B cell (primary cell): ENCODE results near the gene ZNF273. TPM values are rescaled to one million over a fixed set of nuclear protein-coding genes. Genes with fewer than 3 reads are reported as not detected.

ENCODE experiments used
- ATAC-seq: fragments of 200-7000 bp; cut with Tn5 transposase; one replicate; pipeline ENCODE4 v1.10.0; 2021; ENCODE audit warnings: low read depth, mild to moderate bottlenecking, moderate number of reproducible peaks, moderate library complexity
- CTCF ChIA-PET: fragments of 350-600 bp; sonication (Branson Sonifier 250); formaldehyde crosslinking; loops from one replicate; lab custom pipeline; 2021; ENCODE audit warnings: antibody characterized with exemption, inconsistent platforms; lab: Charles Lee
- POLR2A ChIA-PET: fragments of 350-600 bp; sonication (Branson Sonifier 250); formaldehyde crosslinking; loops from one replicate; lab custom pipeline; 2021; ENCODE audit warnings: antibody characterized with exemption; lab: Charles Lee
- DNase-seq: peaks from one replicate; pipeline ENCODE4 v3.0.0; 2013
- H2AFZ ChIP-seq: 2 replicates; pipeline ENCODE4 v1.6.1; 2012; ENCODE audit warnings: mild to moderate bottlenecking, low read depth, low read length; ENCODE audit not compliant: insufficient read depth, poor library complexity, severe bottlenecking
- H3K27ac ChIP-seq, 2 donors: 1 replicate in 1 of 2; 2 replicates in 1 of 2; pipeline ENCODE4 v1.5.1; 2012 to 2013; ENCODE audit warnings: low read length in 2 of 2, mild to moderate bottlenecking in 2 of 2, moderate library complexity in 1 of 2
- H3K27me3 ChIP-seq, 4 experiments: fragments of 200-600 bp in 1 of 4; sonication (generic) in 1 of 4; replicated peaks in 1 of 4; 1 replicate in 2 of 4; 2 replicates in 2 of 4; pipeline versions ENCODE4 v1.6.1 to v1.7.0; 2013 to 2016; ENCODE audit warnings: low read length in 3 of 4, mild to moderate bottlenecking in 2 of 4, mixed read lengths in 1 of 4, moderate library complexity in 1 of 4; ENCODE audit not compliant: insufficient read depth in 4 of 4, control insufficient read depth in 3 of 4; ENCODE audit errors: control extremely low read depth in 1 of 4
- H3K36me3 ChIP-seq, 2 experiments: replicated peaks in 1 of 2; 1 replicate in 1 of 2; 2 replicates in 1 of 2; pipeline versions ENCODE4 v1.6.1 to v1.7.1; 2013; ENCODE audit warnings: low read length in 1 of 2; ENCODE audit not compliant: insufficient read depth in 2 of 2, control insufficient read depth in 1 of 2; ENCODE audit errors: control extremely low read depth in 1 of 2, extremely low read depth in 1 of 2
- H3K4me1 ChIP-seq, 2 donors: fragments of 200-600 bp in 1 of 2; sonication (generic) in 1 of 2; 1 replicate in 1 of 2; 2 replicates in 1 of 2; pipeline versions ENCODE4 v1.5.1 to v1.6.1; 2013 to 2017; ENCODE audit warnings: low read length in 2 of 2; ENCODE audit not compliant: control insufficient read depth in 2 of 2, insufficient read depth in 2 of 2
- H3K4me2 ChIP-seq: replicated peaks from 2 replicates; pipeline ENCODE3; 2012; ENCODE audit warnings: mild to moderate bottlenecking, low read depth, low read length; ENCODE audit not compliant: poor library complexity, severe bottlenecking
- H3K4me3 ChIP-seq, 5 experiments: fragments of 200-600 bp in 1 of 5; sonication (generic) in 1 of 5; 1 replicate in 3 of 5; 2 replicates in 2 of 5; pipeline versions ENCODE4 v1.5.1 to v1.7.0; 2011 to 2016; ENCODE audit warnings: low read length in 4 of 5, mild to moderate bottlenecking in 4 of 5, low read depth in 2 of 5, control low read depth in 1 of 5, moderate library complexity in 1 of 5; ENCODE audit not compliant: insufficient read depth in 1 of 5; ENCODE audit errors: control extremely low read depth in 1 of 5, extremely low read depth in 1 of 5
- H3K79me2 ChIP-seq: fragments of 200-600 bp; sonication (generic); one replicate; pipeline ENCODE4 v1.6.0; 2016; ENCODE audit warnings: low read length; ENCODE audit not compliant: control insufficient read depth, insufficient read depth
- H3K9ac ChIP-seq: fragments of 200-600 bp; sonication (generic); 2 replicates; pipeline ENCODE4 v1.6.1; 2017; ENCODE audit warnings: mild to moderate bottlenecking, low read length, moderate library complexity
- H3K9me3 ChIP-seq, 3 donors: one replicate each; pipeline versions ENCODE4 v1.6.1 to v1.7.1; 2013; ENCODE audit warnings: low read length in 2 of 3; ENCODE audit not compliant: control insufficient read depth in 2 of 3, insufficient read depth in 1 of 3; ENCODE audit errors: control extremely low read depth in 1 of 3
- H4K20me1 ChIP-seq: 2 replicates; pipeline ENCODE4 v1.6.0; 2012; ENCODE audit warnings: mild to moderate bottlenecking, low read length; ENCODE audit not compliant: insufficient read depth, control insufficient read depth, poor library complexity, severe bottlenecking
- H3K27ac Mint-ChIP-seq: one replicate; pipeline ENCODE4 v1.8.0; 2021; ENCODE audit warnings: mixed read lengths
- H3K27me3 Mint-ChIP-seq: one replicate; pipeline ENCODE4 v1.8.0; 2021; ENCODE audit warnings: mixed read lengths
- H3K4me1 Mint-ChIP-seq: one replicate; pipeline ENCODE4 v1.8.0; 2021; ENCODE audit warnings: mixed read lengths
- H3K4me3 Mint-ChIP-seq: one replicate; pipeline ENCODE4 v1.8.0; 2021; ENCODE audit warnings: mixed read lengths
- H3K9me3 Mint-ChIP-seq: one replicate; pipeline ENCODE4 v1.8.0; 2022; ENCODE audit warnings: mixed read lengths; ENCODE audit not compliant: insufficient read depth
- EZH2 ChIP-seq: IDR thresholded peaks from 2 replicates; pipeline ENCODE4 v1.6.1; 2012; ENCODE audit warnings: borderline replicate concordance, low read depth, mild to moderate bottlenecking, moderate library complexity, low read length; ENCODE audit not compliant: insufficient read depth, poor library complexity, severe bottlenecking
- WGBS: methylation state at CpG from one replicate; pipeline ENCODE4 v1.1.5; 2013; ENCODE audit warnings: missing lambda C conversion rate; ENCODE audit not compliant: insufficient coverage; 5-methylcytosine and 5-hydroxymethylcytosine counted together
- intact Hi-C: fragments of 100-400 bp; cut with micrococcal nuclease; formaldehyde crosslinking; loops from one replicate; pipeline ENCODE4 v1.10.0; 2022
- polyA plus RNA-seq: library from polyadenylated mRNA; depleted of rRNA; stranded (reverse); fragments of >200 nt; gene quantifications from 2 replicates; pipeline ENCODE4 v1.2.3, GENCODE V29; 2012
- total RNA-seq, 2 donors: library from RNA; stranded (reverse); fragments of 120-200 nt in 1 of 2; gene quantifications; 1 replicate in 1 of 2; 2 replicates in 1 of 2; pipeline versions ENCODE4 v1.2.3 to v1.2.4, GENCODE V29; 2013 to 2022
- TF ChIP-seq, protein P1 (sequence below): fragments of 200-600 bp; IDR thresholded peaks from one replicate; pipeline ENCODE4 v1.8.0; 2022; ENCODE audit warnings: antibody characterized with exemption, mild to moderate bottlenecking

ZNF273 gene
- total and polyA plus RNA-seq, 2 donors (not counting 1 experiment from before 2014, with no cell fraction given) = 3.8 to 12.7 TPM

DNA sequence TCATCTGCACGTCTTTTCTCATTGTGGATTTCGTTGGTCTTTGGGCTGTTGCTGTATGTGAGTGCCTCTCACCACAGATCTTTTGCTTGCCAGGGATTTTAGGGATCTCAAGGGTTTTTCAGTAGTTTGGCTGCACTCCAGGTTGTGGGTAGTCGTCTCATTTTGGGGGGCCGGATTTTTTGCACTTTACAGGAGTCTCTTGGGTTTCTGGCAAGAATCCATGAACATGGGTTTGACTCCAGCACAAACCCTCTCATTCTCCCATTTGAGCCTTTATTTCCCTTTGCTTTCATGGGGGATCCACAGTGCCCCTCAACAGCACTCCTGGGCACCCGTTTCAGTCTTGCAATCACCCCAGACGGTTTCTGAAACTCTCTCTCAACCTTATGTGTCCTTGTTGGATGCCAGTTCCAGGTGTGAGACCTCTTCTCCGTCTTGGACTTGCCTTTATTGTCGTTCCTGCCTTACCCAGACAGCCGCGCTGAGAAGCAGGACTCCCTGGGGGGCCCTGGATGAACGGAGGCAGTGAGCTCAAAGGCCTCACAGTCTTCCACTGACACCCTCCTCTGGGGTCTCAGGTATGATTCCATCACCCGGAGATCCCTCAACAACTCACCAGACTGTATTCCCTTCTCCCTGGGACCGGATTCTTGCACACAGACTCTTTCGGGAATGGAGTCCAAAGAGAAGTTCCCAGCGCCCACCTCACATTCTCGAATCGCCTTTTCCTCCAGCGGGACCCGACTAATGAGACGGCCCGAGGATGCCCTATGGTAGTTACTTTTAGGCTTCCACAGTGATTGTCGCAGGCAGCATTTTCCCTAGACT, 18.8 kb upstream of the ZNF273 start:
- intact Hi-C loops = no loop called here
- Mint-ChIP-seq H3K9me3 (no peaks in the 10 kb centered on the region), H3K4me1 (peaks cover 16% of the 10 kb centered on the region), H3K4me3 (no peak overlapping the region), H3K27me3 (peaks cover 64% of the 10 kb centered on the region), H3K27ac (no peak overlapping the region)
- CTCF ChIA-PET = no interaction called here
- Histone ChIP-seq H3K9me3 (peaks cover 0 to 48% (median 0%) of the 10 kb centered on the region in 3 donors), H2AFZ (no peak overlapping the region), H3K9ac (no peak overlapping the region), H3K36me3 (no peaks in the 10 kb centered on the region), H4K20me1 (no peaks in the 10 kb centered on the region), H3K4me1 (peaks cover 25 to 31% of the 10 kb centered on the region in 2 donors), H3K27me3 (peaks cover 0 to 75% (median 28%) of the 10 kb centered on the region in 4 experiments), H3K79me2 (no peaks in the 10 kb centered on the region), H3K4me3 (no peak overlapping the region), H3K4me2 (no peak overlapping the region), H3K27ac (no peak overlapping the region)
- POLR2A ChIA-PET = no interaction called here
- ATAC-seq = no peak
- DNase-seq = no peak
- no peak for TF ChIP-seq EZH2
- TF ChIP-seq, protein P1, sequence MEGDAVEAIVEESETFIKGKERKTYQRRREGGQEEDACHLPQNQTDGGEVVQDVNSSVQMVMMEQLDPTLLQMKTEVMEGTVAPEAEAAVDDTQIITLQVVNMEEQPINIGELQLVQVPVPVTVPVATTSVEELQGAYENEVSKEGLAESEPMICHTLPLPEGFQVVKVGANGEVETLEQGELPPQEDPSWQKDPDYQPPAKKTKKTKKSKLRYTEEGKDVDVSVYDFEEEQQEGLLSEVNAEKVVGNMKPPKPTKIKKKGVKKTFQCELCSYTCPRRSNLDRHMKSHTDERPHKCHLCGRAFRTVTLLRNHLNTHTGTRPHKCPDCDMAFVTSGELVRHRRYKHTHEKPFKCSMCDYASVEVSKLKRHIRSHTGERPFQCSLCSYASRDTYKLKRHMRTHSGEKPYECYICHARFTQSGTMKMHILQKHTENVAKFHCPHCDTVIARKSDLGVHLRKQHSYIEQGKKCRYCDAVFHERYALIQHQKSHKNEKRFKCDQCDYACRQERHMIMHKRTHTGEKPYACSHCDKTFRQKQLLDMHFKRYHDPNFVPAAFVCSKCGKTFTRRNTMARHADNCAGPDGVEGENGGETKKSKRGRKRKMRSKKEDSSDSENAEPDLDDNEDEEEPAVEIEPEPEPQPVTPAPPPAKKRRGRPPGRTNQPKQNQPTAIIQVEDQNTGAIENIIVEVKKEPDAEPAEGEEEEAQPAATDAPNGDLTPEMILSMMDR = no peak
- WGBS = 92% methylated on average over 19 of the region's 22 CpGs

DNA sequence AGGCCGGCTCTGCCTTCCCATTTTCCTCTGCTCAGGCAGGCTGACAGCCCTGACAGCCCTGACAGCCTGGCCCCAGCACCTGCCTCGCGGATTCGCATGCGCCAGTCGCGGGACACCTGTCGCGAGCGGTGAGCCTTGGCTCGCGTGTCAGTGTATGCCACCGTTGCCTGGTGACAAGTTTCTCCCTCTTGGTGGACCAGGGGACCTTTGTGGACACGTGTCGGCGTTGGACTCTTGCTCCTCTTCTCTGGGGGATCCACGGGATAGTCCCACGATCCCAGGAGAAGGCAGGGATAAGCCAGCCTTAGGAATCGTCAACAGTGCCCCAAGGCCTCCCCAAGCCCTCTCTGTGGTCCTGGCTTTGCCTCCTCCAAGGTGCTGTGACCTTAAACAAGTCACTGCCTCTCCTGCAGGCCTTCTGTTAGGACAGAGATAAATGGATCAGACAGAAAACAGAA, 18.1 kb upstream of the ZNF273 start:
- H3K9me3 Mint-ChIP-seq = no peaks in the 10 kb centered on the region
- ATAC-seq (no peak), DNase-seq (no peak)
- Histone ChIP-seq H2AFZ (no peak overlapping the region), H3K27me3 (peaks cover 0 to 82% (median 31%) of the 10 kb centered on the region in 4 experiments), H3K4me1 (peaks cover 30 to 33% of the 10 kb centered on the region in 2 donors), H3K27ac (no peak overlapping the region), H3K4me3 (no peak overlapping the region), H3K9me3 (peaks cover 0 to 50% (median 0%) of the 10 kb centered on the region in 3 donors), H3K79me2 (no peaks in the 10 kb centered on the region), H4K20me1 (no peaks in the 10 kb centered on the region), H3K4me2 (no peak overlapping the region), H3K36me3 (no peaks in the 10 kb centered on the region), H3K9ac (no peak overlapping the region)
- intact Hi-C loops = no loop called here
- no peak overlapping the region for H3K27ac Mint-ChIP-seq
- H3K4me1 Mint-ChIP-seq = peaks cover 19% of the 10 kb centered on the region
- POLR2A ChIA-PET = no interaction called here
- no peak for TF ChIP-seq EZH2
- TF ChIP-seq, protein P1 = no peak
- no peak overlapping the region for H3K4me3 Mint-ChIP-seq
- peaks cover 64% of the 10 kb centered on the region for H3K27me3 Mint-ChIP-seq
- WGBS = 88% methylated on average over 19 of the region's 19 CpGs
- CTCF ChIA-PET = no interaction called here
